Loucy (cell line): Measurements from ENCODE around the gene INTS1.

Source experiments
- H2AFZ ChIP-seq: fragments of 200-600 bp; sonication (generic); 2 replicates; pipeline ENCODE4 v1.6.0; 2016; ENCODE audit warnings: antibody characterized with exemption, mild to moderate bottlenecking, low read length, moderate library complexity
- H3F3A ChIP-seq: fragments of 200-600 bp; 2 replicates; pipeline ENCODE4 v1.6.0; 2016; ENCODE audit warnings: antibody characterized with exemption, low read depth, mild to moderate bottlenecking
- H3K27me3 ChIP-seq: fragments of 200-600 bp; sonication (generic); 2 replicates; pipeline ENCODE4 v1.6.1; 2014; ENCODE audit warnings: low read length, mild to moderate bottlenecking; ENCODE audit not compliant: insufficient read depth, poor library complexity, severe bottlenecking
- H3K36me3 ChIP-seq: fragments of 200-600 bp; sonication (generic); 2 replicates; pipeline ENCODE4 v1.6.1; 2016; ENCODE audit warnings: low read length; ENCODE audit not compliant: insufficient read depth
- H3K4me1 ChIP-seq: fragments of 200-600 bp; sonication (generic); 2 replicates; pipeline ENCODE4 v1.5.1; 2014; ENCODE audit warnings: low read length, mild to moderate bottlenecking; ENCODE audit not compliant: insufficient read depth, poor library complexity, severe bottlenecking
- H3K4me2 ChIP-seq: fragments of 200-600 bp; sonication (generic); 2 replicates; pipeline ENCODE4 v1.6.0; 2014; ENCODE audit warnings: antibody characterized with exemption, low read length, low read depth, mild to moderate bottlenecking; ENCODE audit not compliant: poor library complexity, severe bottlenecking
- H3K4me3 ChIP-seq: fragments of 200-600 bp; sonication (generic); 2 replicates; pipeline ENCODE4 v1.5.1; 2014; ENCODE audit warnings: low read length, mild to moderate bottlenecking, mixed read lengths; ENCODE audit not compliant: poor library complexity, severe bottlenecking
- H3K79me2 ChIP-seq: fragments of 200-600 bp; sonication (generic); 2 replicates; pipeline ENCODE4 v1.6.1; 2014; ENCODE audit warnings: low read length; ENCODE audit not compliant: insufficient read depth
- H3K9ac ChIP-seq: fragments of 200-600 bp; sonication (generic); 2 replicates; pipeline ENCODE4 v1.6.0; 2014; ENCODE audit warnings: mild to moderate bottlenecking, low read depth, low read length, moderate library complexity; ENCODE audit not compliant: poor library complexity, severe bottlenecking
- H3K9me2 ChIP-seq: fragments of 200-600 bp; sonication (generic); replicated peaks from 2 replicates; pipeline ENCODE4 v1.6.1; 2016; ENCODE audit warnings: low read depth, low read length, mixed read lengths
- H3K9me3 ChIP-seq: fragments of 200-600 bp; sonication (generic); 2 replicates; pipeline ENCODE4 v1.6.1; 2014; ENCODE audit warnings: mild to moderate bottlenecking, antibody characterized with exemption, low read length, low read depth; ENCODE audit not compliant: insufficient read depth
- H4K20me1 ChIP-seq: fragments of 200-600 bp; sonication (generic); 2 replicates; pipeline ENCODE4 v1.6.0; 2014; ENCODE audit warnings: antibody characterized with exemption, low read length, mild to moderate bottlenecking; ENCODE audit not compliant: insufficient read depth, poor library complexity, severe bottlenecking
- CTCF ChIP-seq: fragments of 200-600 bp; sonication (generic); conservative IDR thresholded peaks from 2 replicates; pipeline ENCODE4 v1.5.1; 2014; ENCODE audit warnings: mild to moderate bottlenecking, antibody characterized with exemption, low read length
- EZH2phosphoT487 ChIP-seq: fragments of 200-600 bp; IDR thresholded peaks from 2 replicates; pipeline ENCODE4 v1.6.1; 2018; ENCODE audit warnings: antibody characterized with exemption, mild to moderate bottlenecking, moderate library complexity, borderline replicate concordance

Gene INTS1

GRCh38 chr7:1484569-1484968, 19.6 kb downstream of the INTS1 start:
- Histone ChIP-seq H3K9me3 (no peaks in the 10 kb centered on the region), H3K4me1 (no peaks in the 10 kb centered on the region), H2AFZ (no peak overlapping the region), H3F3A (no peaks in the 10 kb centered on the region), H3K4me3 (no peak overlapping the region), H3K27me3 (no peaks in the 10 kb centered on the region), H4K20me1 (no peaks in the 10 kb centered on the region), H3K4me2 (no peak overlapping the region), H3K9ac (no peak overlapping the region), H3K36me3 (peaks cover 71% of the 10 kb centered on the region; the same call in 1 of the 2 replicates), H3K79me2 (no peaks in the 10 kb centered on the region), H3K9me2 (no peaks in the 10 kb centered on the region)
- TF ChIP-seq EZH2phosphoT487 (no peak), CTCF (no peak)

- H3K9me3 ChIP-seq = no peaks in the 10 kb centered on the region
- H3K4me2 ChIP-seq = no peak overlapping the region
- H2AFZ ChIP-seq = no peak overlapping the region
- no peaks in the 10 kb centered on the region for H3K4me1 ChIP-seq
- H3K27me3 ChIP-seq = no peaks in the 10 kb centered on the region
- TF ChIP-seq CTCF = no peak
- H3K9ac ChIP-seq = no peak overlapping the region
- H3K79me2 ChIP-seq = no peaks in the 10 kb centered on the region
- H3K4me3 ChIP-seq = no peak overlapping the region
- H3K36me3 ChIP-seq = peaks cover 63% of the 10 kb centered on the region; the same call in 1 of the 2 replicates
- no peaks in the 10 kb centered on the region for H3F3A ChIP-seq
- no peaks in the 10 kb centered on the region for H3K9me2 ChIP-seq
- H4K20me1 ChIP-seq = no peaks in the 10 kb centered on the region
Measured at GRCh38 chr7:1483536-1484505, 20.4 kb downstream of the INTS1 start.

- H3K4me3 ChIP-seq = no peak overlapping the region
- TF ChIP-seq CTCF (no peak), EZH2phosphoT487 (no peak)
- H3K4me2 ChIP-seq = no peak overlapping the region
- H3K9me3 ChIP-seq = no peaks in the 10 kb centered on the region
- no peaks in the 10 kb centered on the region for H3K27me3 ChIP-seq
- H3F3A ChIP-seq = no peaks in the 10 kb centered on the region
- H3K79me2 ChIP-seq = no peaks in the 10 kb centered on the region
- no peaks in the 10 kb centered on the region for H4K20me1 ChIP-seq
- no peaks in the 10 kb centered on the region for H3K4me1 ChIP-seq
- H2AFZ ChIP-seq = no peak overlapping the region
- peaks cover 60% of the 10 kb centered on the region; the same call in 1 of the 2 replicates for H3K36me3 ChIP-seq
- H3K9me2 ChIP-seq = no peaks in the 10 kb centered on the region
- no peak overlapping the region for H3K9ac ChIP-seq
Measured at GRCh38 chr7:1483079-1483478, 21.1 kb downstream of the INTS1 start.
